Measurements from ENCODE around the gene RASAL2.

DNA sequence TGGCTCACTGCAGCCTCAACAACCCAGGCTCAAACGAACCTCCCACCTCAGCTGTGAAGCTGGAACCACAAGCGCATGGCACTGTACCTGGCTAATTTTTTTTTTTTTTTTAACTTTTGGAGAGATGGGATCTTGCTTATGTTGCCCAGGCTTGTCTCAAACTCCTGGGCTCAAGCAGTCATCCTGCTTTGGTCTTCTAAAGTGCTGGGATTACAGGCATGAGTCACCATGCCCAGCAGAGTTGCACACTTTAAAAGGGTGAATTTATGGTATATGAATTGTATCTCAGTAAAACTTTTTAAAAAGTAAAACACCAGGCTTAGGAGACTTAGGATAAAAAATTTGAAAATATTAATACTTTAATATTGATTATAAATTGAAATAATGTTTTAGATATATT is 303.8 kb downstream of the RASAL2 start:
- TF ChIP-seq, protein P1, sequence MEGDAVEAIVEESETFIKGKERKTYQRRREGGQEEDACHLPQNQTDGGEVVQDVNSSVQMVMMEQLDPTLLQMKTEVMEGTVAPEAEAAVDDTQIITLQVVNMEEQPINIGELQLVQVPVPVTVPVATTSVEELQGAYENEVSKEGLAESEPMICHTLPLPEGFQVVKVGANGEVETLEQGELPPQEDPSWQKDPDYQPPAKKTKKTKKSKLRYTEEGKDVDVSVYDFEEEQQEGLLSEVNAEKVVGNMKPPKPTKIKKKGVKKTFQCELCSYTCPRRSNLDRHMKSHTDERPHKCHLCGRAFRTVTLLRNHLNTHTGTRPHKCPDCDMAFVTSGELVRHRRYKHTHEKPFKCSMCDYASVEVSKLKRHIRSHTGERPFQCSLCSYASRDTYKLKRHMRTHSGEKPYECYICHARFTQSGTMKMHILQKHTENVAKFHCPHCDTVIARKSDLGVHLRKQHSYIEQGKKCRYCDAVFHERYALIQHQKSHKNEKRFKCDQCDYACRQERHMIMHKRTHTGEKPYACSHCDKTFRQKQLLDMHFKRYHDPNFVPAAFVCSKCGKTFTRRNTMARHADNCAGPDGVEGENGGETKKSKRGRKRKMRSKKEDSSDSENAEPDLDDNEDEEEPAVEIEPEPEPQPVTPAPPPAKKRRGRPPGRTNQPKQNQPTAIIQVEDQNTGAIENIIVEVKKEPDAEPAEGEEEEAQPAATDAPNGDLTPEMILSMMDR (IDR thresholded peaks at IDR 0.05) = no peak
- TF ChIP-seq POLR2A (IDR thresholded peaks at IDR 0.05) = no peak

Data from adrenal gland (tissue), 5 donors.